Putamen (tissue), 1 donor: ENCODE measurements around the gene SHISA2.
A peak's percentile ranks its signal among the peaks of the same experiment; 100 is the strongest.

Experiments
- DNase-seq: peaks from one replicate; pipeline ENCODE4 v3.0.0-alpha.2; 2016; ENCODE audit warnings: low spot score

Gene SHISA2

DNA sequence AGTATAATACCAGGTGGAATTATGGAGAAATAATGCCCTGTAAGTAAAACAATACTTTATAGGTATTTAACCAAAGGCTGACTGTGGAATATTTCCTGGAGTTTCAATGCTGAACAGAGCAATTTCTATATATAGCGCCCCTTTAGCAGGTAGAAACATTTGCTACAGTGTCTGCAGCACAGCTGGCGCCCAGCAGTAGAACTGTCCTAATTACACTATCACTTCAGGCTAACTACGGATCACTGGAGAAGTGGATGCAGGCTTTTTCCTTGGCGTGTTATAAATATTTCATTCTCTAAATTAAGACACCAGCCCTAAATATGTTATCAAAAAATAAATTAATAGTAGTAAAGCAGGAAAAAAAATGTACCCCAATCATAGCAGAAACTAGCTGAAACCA lies 3.1 kb downstream of the SHISA2 start:
- peak; percentile 3 for DNase-seq

- no peak for DNase-seq
Observed at GRCh38 chr13:26047040-26047439, 4.8 kb downstream of the SHISA2 start.

DNA sequence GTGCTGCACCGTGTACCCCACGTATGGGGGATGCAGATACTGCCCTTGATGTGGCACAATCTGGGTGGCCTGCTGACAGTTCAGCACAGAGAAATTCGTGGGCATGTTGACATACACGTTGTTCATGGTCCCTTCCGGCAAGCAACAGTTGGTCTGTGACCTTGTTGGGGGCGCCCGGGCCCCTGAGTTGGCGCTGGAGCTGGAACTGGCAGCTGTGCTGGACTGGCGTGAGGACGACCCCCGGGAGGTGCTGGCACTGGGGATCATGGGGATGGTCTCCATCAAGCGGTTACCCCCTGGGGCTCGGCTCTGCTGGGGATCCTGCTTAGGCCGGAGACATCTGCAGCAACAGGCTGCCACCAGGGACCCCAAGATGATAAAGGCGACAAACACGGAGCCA lies 5.2 kb downstream of the SHISA2 start:
- DNase-seq: no peak

GRCh38 chr13:26045142-26045541 lies 6.7 kb downstream of the SHISA2 start:
- no peak for DNase-seq

GRCh38 chr13:26042785-26043184 lies 9.0 kb downstream of the SHISA2 start:
- DNase-seq: no peak

DNA sequence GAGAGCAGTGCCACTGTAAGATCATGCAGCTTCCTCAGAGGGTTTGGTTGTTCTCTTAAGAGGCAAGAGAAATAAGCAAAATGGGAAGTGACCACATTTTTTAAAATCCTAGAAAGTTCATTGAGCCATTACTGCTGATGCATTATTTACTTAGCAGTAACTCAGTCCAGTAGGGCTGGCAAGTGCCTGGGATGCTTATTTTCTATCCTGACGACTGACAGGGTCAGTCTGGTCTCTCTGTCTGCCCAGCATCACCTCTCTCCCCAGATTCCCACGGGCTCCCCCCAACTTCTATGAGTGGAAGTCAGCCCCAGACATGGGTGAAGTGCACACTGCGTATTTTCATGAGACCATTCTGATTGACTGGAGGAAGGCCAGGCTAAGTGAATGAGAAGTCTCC lies 10.4 kb downstream of the SHISA2 start:
- no peak for DNase-seq

DNA sequence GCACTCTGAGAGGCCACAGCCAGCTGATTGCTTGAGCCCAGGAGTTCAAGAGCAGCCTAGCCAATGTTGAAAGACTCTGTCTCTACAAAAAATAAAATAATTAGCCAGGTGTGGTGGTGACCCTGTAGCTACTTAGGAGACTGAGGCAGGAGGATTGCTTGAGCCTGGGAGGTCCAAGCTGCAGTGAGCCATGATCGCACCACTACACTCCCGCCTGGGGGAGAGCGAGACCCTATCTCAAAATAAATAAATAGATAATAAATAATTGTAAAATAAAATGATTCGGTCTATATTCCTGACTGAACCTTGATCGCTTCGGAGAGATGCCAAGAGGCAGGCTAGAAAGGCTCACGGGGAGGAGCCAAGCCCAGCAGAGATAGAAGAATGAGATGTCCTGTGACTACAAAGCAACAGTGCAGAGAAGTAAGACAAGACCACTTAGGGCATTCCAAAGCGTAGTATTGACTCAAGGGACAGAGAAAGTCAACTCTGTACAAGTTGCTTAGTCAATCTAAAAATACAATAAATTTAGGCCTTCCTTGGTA lies 12.8 kb downstream of the SHISA2 start:
- DNase-seq: no peak

DNA sequence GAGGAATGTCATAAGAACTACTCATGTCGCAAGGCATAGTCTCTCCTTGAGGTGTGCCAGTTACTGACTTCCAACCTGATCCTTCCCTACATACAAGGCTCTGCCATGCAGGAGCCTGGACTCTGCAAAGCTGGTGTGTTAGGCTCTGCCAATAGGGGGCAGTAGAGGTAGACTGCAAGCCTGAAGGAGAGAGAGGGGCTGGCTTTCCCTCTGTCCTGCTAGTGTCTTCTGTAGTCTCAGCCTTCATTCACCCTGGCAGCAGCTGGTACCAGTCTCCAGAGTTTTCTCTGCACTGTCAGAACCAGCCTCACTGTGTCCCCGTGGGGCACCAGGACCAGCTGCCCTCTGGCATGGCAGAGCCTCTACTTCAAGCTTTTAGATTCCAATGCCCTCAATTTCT lies 14.5 kb downstream of the SHISA2 start:
- peak; percentile 79 for DNase-seq

DNA sequence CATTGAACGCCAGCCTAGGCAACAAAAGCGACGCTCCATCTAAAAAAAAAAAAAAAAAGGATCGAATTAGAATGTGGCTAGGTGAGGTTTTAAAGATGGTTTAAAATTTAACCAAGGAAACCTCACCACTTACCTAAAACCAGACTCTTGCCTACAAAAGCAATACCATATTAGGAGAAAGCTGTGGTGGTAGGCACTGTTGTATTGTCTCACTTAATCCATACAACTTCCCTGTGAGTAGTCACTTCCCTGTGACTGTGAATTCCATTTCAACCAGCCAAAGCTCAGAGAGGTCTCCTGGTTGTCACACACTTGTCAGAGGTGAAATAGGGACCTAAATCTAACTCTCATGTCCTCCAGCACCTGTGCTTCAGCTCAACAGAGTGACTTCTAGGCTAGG lies 15.4 kb downstream of the SHISA2 start:
- DNase-seq: no peak

- DNase-seq: no peak
Observed at GRCh38 chr13:26034018-26034417, 17.8 kb downstream of the SHISA2 start.

DNA sequence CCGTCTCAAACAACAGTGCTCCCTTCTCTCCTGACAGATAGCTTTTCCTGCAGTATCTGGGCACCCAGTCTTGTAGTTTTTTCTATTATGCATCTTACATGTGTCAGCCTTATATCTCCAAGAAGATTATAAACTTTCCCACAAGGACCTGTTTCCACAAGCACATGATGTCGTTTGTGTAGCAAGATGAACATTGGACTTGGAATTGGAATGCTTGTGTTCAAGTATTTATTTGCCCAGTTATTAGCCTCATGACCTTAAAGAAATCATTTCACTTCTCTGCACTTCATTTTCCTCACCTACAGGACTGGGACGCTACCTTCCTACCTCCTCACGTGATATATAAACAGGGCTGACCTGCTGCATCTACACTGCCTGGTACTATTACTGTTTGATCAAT lies 21.5 kb downstream of the SHISA2 start:
- no peak for DNase-seq

GRCh38 chr13:26029581-26030136 lies 22.2 kb downstream of the SHISA2 start:
- DNase-seq: no peak

DNA sequence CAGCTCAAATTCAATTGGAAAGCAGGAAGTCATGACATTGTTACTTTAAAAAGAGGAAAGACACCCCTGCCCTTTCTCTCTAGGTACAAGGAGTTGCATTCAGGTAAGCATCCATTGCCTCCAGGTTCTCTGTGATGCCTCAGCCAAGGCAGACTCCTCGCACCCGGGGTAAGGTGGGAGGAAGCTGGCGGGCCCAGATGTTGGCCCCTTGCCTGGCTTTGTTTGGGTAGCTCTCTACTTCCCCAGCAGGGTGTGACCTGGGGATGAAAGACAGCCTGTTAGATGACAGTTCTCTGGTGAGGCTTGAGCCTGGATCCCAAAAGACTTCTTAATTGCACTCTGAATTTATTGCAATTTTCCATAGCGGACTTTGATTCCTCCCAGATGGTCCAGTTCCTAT lies 25.6 kb downstream of the SHISA2 start:
- DNase-seq: no peak

- DNase-seq: no peak
Observed at GRCh38 chr13:26025771-26026170, 26.0 kb downstream of the SHISA2 start.

- DNase-seq: peak; percentile 35
Observed at GRCh38 chr13:26025196-26025595, 26.6 kb downstream of the SHISA2 start.

DNA sequence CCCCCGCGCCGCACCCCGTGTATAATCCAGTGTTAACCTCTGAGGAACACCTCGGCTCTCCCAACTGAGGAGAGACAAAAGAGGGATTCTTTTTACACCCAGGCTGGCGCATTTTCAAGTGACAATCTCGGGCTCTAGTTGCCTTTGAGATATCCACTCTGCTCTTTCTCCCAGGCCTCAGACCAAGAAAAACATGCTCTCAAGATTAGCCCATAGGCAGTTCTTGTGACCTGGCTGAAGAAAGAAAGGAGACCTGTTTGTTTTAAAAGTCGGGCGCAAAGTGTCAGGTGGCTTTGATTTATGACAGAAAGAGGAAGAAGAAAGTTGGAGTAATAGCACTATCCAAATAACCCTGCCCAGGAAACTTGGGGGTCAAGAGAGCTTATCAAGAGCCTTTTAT lies 27.3 kb downstream of the SHISA2 start:
- DNase-seq: no peak

DNA sequence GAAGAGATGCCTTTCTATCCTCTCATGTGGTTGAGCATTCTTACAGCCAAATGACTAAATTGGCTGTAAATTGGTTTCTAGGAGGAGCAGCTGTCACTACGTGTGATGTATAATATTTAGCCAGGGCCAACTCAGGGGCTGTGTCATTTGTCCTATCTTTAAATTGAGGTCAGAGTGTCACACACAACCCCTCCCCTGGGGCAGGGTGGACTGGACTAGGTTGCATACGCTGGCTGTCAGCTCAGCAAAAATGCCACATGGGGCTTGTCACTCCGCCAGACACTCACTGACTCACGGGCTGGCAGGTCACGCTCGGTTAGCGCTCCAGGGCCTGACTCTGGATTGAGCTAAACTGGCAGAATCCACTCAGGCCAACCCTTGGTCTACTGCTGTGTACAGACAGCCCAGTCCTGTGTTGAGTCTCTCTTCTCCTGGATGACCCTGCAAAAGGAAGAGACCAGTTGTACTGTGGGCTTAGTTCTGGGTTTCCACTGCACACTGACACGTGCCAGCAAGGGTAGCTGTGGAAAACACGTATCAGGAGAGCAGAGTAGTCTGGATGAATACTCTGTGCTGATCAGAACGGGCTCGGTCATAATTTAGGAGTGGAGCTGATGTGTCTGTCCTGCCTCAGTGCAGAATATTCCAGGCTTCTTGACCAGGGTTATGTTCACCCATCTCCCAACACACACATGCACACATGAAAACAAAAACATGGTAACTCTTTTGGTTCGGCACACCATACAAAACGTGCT lies 29.1 kb downstream of the SHISA2 start:
- no peak for DNase-seq

GRCh38 chr13:26021956-26022355 lies 29.9 kb downstream of the SHISA2 start:
- DNase-seq: peak; percentile 15

DNA sequence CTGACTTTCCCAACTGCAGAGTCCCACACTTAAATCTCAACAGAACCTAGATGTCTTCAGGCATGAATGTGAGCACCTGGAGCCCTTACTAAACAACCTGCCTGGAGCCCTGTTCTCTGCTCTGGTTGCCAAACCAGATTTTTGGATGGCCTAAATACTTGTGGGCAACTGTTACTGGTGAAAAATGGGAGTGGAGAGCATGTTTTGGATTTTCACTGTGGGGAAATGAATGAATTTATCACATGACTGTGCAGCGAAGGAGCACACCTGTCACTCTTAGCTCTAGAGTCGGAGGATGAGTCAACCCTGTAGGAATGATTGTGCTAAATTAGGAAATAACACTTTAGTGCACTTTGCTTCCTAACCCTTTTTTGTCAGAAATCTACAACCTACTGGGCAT lies 30.3 kb downstream of the SHISA2 start:
- DNase-seq: peak; percentile 71

DNA sequence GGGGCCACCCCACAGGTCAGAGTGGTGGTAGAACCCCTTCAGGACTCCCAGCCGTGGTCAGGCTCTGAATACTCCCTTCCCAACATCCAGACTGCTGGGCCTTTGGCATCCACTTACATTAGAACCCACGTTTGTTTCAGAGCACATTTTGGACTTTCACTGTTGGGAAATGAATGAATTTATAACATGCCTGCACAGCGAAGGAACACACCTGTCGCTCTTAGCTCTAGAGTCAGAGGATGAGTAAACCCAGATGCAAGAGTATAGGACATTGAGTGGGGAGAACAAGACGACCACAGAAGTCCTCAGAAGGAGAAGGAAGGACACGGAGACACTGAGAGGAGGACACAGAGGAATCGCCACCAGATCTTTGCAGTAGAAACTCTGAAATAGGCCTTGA lies 30.9 kb downstream of the SHISA2 start:
- DNase-seq: no peak

DNA sequence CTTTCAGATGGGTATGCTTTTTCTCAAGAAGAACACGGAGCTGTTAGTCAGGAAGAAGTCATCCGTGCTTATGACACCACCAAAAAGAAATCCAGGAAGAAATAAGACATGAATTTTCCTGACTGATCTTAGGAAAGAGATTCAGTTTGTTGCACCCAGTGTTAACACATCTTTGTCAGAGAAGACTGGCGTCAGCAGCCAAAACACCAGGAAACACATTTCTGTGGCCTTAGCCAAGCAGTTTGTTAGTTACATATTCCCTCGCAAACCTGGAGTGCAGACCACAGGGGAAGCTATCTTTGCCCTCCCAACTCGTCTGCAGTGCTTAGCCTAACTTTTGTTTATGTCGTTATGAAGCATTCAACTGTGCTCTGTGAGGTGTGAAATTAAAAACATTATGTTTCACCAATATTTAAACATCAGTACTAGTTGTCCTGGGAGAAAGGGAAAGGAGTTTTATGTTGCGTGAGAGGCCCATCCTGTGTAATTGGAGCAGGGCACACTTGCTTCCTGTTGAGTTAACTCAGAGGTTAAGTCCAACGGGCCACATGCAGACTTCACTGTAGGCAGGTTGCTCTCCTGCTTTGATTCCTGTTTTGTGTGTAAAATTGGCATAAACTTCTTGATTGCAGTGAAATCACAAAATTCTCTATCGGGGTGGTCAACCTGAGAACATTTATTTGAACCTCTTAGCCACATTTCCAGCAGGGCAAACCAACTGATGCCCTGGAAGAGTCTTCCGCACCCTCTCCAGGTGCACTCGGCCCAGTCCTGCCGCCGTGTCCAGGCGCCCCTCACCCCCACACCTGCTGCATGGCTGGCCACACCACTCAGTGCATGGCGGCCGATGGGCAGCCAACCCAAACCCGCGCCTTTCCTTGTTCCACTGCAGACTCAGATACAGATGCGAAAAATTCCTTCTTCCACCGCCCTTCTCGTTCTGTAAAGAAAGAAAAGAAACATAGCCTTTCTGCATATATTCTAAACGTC lies 31.6 kb downstream of the SHISA2 start:
- no peak for DNase-seq

DNA sequence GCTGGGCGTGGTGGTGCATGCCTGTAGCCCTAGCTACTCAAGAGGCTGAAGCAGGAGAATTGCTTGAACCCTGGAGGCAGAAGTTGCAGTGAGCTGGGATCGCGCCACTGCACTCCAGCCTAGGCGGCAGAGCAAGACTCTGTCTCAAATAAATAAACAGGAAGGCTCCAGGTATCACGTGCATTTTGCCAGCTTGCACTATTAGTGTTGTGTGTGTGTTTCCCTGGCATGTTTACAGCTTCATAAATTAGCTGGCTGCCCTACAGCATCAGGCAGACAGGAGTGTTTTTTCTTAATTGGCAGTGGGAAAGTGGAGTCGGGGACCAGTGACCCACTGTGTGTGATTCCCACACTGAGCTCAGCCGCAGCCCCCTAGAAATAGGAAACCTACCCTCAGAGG lies 32.6 kb downstream of the SHISA2 start:
- DNase-seq: no peak
